Sigmoid colon (tissue), 7 donors: ENCODE results near the gene ING1. TPM values are rescaled to one million over a fixed set of nuclear protein-coding genes. Genes with fewer than 3 reads are reported as not detected.

Experiments
- DNase-seq: peaks from one replicate; pipeline ENCODE4 v3.0.0-alpha.2; 2019
- H3K27ac ChIP-seq, 4 donors: fragments of 200-600 bp; sonication (generic); one replicate each; pipeline ENCODE4 v1.5.1; 2016 to 2019; ENCODE audit warnings: mild to moderate bottlenecking in 1 of 4
- H3K27me3 ChIP-seq, 3 donors: fragments of 200-600 bp; sonication (generic); one replicate each; pipeline ENCODE4 v1.5.1; 2019; ENCODE audit warnings: mild to moderate bottlenecking in 1 of 3
- H3K36me3 ChIP-seq, 4 donors: fragments of 200-600 bp; sonication (generic); one replicate each; pipeline ENCODE4 v1.5.1; 2016 to 2019
- H3K4me1 ChIP-seq, 4 donors: fragments of 200-600 bp; sonication (generic); one replicate each; pipeline ENCODE4 v1.5.1; 2017 to 2019
- H3K4me3 ChIP-seq, 4 donors: fragments of 200-600 bp; sonication (generic); one replicate each; pipeline ENCODE4 v1.5.1; 2017 to 2019; ENCODE audit warnings: mild to moderate bottlenecking in 2 of 4, moderate library complexity in 1 of 4
- H3K9me3 ChIP-seq, 4 donors: fragments of 200-600 bp in 3 of 4; sonication (generic) in 3 of 4; one replicate each; pipeline versions ENCODE4 v1.5.1 to v1.6.1; 2013 to 2019
- CTCF ChIP-seq, 4 experiments: fragments of 450-650 bp in 3 of 4; fragments of 200-600 bp in 1 of 4; IDR thresholded peaks; one replicate each; pipeline ENCODE4 v1.5.1; 2016 to 2019; ENCODE audit warnings: antibody characterized with exemption in 4 of 4, mild to moderate bottlenecking in 3 of 4, moderate library complexity in 2 of 4
- EP300 ChIP-seq, 4 donors: sonication (generic); formaldehyde crosslinking; IDR thresholded peaks; one replicate each; pipeline ENCODE4 v1.6.1; 2017; ENCODE audit warnings: antibody characterized with exemption in 4 of 4
- POLR2A ChIP-seq, 2 donors: fragments of 450-650 bp; IDR thresholded peaks; one replicate each; pipeline ENCODE4 v1.6.1; 2016; ENCODE audit warnings: antibody characterized with exemption in 2 of 2, mild to moderate bottlenecking in 2 of 2, moderate library complexity in 2 of 2
- POLR2AphosphoS5 ChIP-seq, 4 donors: sonication (generic); formaldehyde crosslinking; IDR thresholded peaks; one replicate each; pipeline ENCODE4 v1.6.1; 2017; ENCODE audit warnings: antibody characterized with exemption in 4 of 4
- WGBS, 2 donors: extraction: QIAGEN DNeasy Blood & Tissue Kit; methylation state at CpG; one replicate each; pipeline ENCODE4 v1.1.7; 2013; 5-methylcytosine and 5-hydroxymethylcytosine counted together
- intact Hi-C: fragments of 100-400 bp; cut with DNase I; formaldehyde crosslinking; loops from one replicate; pipeline ENCODE4 v1.15.1; 2023
- polyA plus RNA-seq, 3 donors: library from polyadenylated mRNA; stranded (reverse); fragments of 200-250 nt; gene quantifications; one replicate each; pipeline ENCODE4 v1.2.3, GENCODE V29; 2013
- total RNA-seq, 4 donors: library from RNA; depleted of rRNA; stranded (reverse); fragments of >200 nt; gene quantifications; one replicate each; pipeline ENCODE4 v1.1.0, GENCODE V29; 2016
- donor health status: healthy with polysubstance abuse.
- donor health status: Bipolar disorder and iron deficiency.
- donor health status: healthy.

The ING1 gene
- total and polyA plus RNA-seq, 7 donors: 11.3 to 24.0 (median 16.8) TPM

GRCh38 chr13:110760611-110761010, 47.1 kb downstream of the ING1 start:
- DNase-seq: no peak
- no peak for TF ChIP-seq CTCF (IDR thresholded peaks at IDR 0.05)
- TF ChIP-seq POLR2AphosphoS5 (IDR thresholded peaks at IDR 0.05): no peak
- no peak for TF ChIP-seq EP300 (IDR thresholded peaks at IDR 0.05)
- TF ChIP-seq POLR2A (IDR thresholded peaks at IDR 0.05): no peak
- H3K4me1 ChIP-seq: peaks cover 0 to 7% (median 0%) of the 10 kb centered on the region in 4 donors
- 88 to 94% methylated on average over 6 of the region's 6 CpGs for WGBS, 2 donors
- H3K4me3 ChIP-seq: no peak overlapping the region
- H3K27me3 ChIP-seq: no peaks in the 10 kb centered on the region
- no peaks in the 10 kb centered on the region for H3K9me3 ChIP-seq
- intact Hi-C loops: no loop called here
- H3K36me3 ChIP-seq: no peaks in the 10 kb centered on the region
- H3K27ac ChIP-seq: no peak overlapping the region

DNA sequence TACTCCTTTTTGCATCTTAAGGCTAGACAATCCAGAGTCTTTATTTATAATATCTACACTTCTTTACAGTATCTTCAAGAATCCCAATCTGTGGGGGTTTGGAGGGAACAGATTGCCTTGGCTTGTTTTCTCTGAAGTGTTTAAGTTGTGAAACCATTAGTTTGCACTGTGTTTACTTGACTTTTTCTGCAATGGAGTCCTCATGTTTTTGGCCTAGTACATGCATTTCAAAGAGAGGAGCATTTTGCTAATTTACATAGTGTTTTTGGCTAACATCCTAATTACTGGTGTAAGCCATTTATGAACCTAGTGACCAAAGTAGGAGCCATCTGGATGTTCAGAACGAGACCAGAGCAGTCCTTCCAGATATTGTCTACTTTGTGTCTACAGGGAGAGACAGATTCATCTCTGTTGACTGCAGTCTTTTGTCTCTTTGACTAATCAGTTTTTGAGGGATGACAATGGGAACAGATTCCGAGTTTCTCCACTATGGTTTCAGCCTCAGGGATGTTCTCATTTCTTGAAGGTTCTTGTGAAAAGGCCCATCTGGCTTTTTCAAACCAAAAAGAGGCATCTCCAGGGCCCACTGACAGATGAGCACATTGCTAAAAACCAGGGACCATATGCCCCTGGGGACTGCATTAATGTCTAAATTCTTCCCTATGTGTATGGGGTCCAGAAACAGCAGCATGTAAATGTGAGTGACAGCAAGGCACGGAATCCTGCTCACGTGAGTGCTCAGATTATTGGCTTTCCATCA, 53.4 kb downstream of the ING1 start:
- Histone ChIP-seq H3K36me3 (no peaks in the 10 kb centered on the region), H3K27me3 (no peaks in the 10 kb centered on the region), H3K27ac (no peak overlapping the region), H3K4me3 (no peak overlapping the region), H3K4me1 (no peaks in the 10 kb centered on the region), H3K9me3 (no peaks in the 10 kb centered on the region)
- WGBS, 2 donors: 77 to 82% methylated on average over 4 of the region's 4 CpGs
- intact Hi-C loops: no loop called here
- TF ChIP-seq POLR2A (IDR thresholded peaks at IDR 0.05) (no peak), CTCF (IDR thresholded peaks at IDR 0.05) (no peak), EP300 (IDR thresholded peaks at IDR 0.05) (no peak), POLR2AphosphoS5 (IDR thresholded peaks at IDR 0.05) (no peak)
- DNase-seq: no peak

GRCh38 chr13:110767476-110767875, 54.0 kb downstream of the ING1 start:
- DNase-seq: no peak
- TF ChIP-seq POLR2AphosphoS5 (IDR thresholded peaks at IDR 0.05) (no peak), CTCF (IDR thresholded peaks at IDR 0.05) (no peak), EP300 (IDR thresholded peaks at IDR 0.05) (no peak), POLR2A (IDR thresholded peaks at IDR 0.05) (no peak)
- WGBS, 2 donors: 90 to 91% methylated on average over 7 of the region's 7 CpGs
- H3K4me3 ChIP-seq: no peak overlapping the region
- no peaks in the 10 kb centered on the region for H3K4me1 ChIP-seq
- no peak overlapping the region for H3K27ac ChIP-seq
- no peaks in the 10 kb centered on the region for H3K9me3 ChIP-seq
- intact Hi-C loops: no loop called here
- H3K36me3 ChIP-seq: no peaks in the 10 kb centered on the region
- H3K27me3 ChIP-seq: no peaks in the 10 kb centered on the region

DNA sequence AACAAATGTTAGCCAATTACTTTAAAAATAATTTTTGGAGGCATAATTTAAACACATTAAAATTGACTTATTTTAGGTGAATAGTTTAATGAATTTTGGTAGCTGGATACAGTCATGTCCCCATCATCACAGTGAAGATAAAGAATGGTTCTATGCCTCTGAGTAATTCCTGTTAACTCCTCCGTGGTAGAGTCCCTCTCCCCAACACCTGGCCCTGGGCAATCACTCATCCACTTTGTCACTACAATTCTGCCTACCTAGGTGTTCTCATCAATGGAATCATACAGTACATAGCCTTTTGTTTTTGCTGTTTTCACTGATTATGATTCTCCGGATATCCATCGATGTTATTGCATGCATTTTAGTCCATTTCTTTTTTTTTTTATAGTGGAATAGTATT, 55.6 kb downstream of the ING1 start:
- no peaks in the 10 kb centered on the region for H3K36me3 ChIP-seq
- no peaks in the 10 kb centered on the region for H3K4me1 ChIP-seq
- TF ChIP-seq POLR2AphosphoS5 (IDR thresholded peaks at IDR 0.05): no peak
- no peak for TF ChIP-seq POLR2A (IDR thresholded peaks at IDR 0.05)
- TF ChIP-seq EP300 (IDR thresholded peaks at IDR 0.05): no peak
- TF ChIP-seq CTCF (IDR thresholded peaks at IDR 0.05): no peak
- no peak for DNase-seq
- 57 to 84% methylated on average over 3 of the region's 3 CpGs for WGBS, 2 donors
- H3K27me3 ChIP-seq: no peaks in the 10 kb centered on the region
- no peak overlapping the region for H3K27ac ChIP-seq
- H3K9me3 ChIP-seq: no peaks in the 10 kb centered on the region
- intact Hi-C loops: no loop called here
- H3K4me3 ChIP-seq: no peak overlapping the region

DNA sequence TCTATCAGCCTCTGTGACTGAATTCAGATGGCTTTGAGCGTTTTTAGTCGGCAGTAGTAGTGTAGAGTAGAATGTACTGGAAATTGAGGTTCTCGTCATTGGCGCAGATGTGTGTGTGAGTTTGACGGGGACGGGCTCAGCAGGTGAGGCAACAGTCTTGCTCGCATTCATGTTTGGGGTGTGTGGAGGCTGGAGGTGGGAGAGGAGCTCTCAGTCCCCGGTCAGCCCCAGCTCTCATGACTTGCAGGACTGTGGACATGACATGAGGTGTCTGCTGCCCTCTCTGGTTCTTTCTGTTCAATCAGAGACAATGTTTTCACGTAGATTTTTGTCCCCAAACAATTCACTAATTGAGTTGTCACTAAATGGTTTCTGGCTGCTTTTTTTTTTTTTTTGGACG, 57.2 kb downstream of the ING1 start:
- Histone ChIP-seq H3K27me3 (no peaks in the 10 kb centered on the region), H3K36me3 (no peaks in the 10 kb centered on the region), H3K9me3 (no peaks in the 10 kb centered on the region), H3K27ac (no peak overlapping the region), H3K4me1 (no peaks in the 10 kb centered on the region), H3K4me3 (no peak overlapping the region)
- TF ChIP-seq POLR2AphosphoS5 (IDR thresholded peaks at IDR 0.05) (no peak), CTCF (IDR thresholded peaks at IDR 0.05) (no peak), EP300 (IDR thresholded peaks at IDR 0.05) (no peak), POLR2A (IDR thresholded peaks at IDR 0.05) (no peak)
- 73 to 77% methylated on average over 10 of the region's 10 CpGs for WGBS, 2 donors
- intact Hi-C loops: no loop called here
- no peak for DNase-seq
